Peyer's patch (tissue), 4 donors: Measurements from ENCODE around the gene PRKACB.

Experiments used
- CTCF ChIP-seq, 6 experiments: fragments of 450-650 bp in 4 of 6; fragments of 200-600 bp in 2 of 6; sonication (generic) in 1 of 6; IDR thresholded peaks; one replicate each; pipeline ENCODE4 v1.5.1; 2017 to 2019; ENCODE audit warnings: antibody characterized with exemption in 6 of 6, mild to moderate bottlenecking in 3 of 6, moderate library complexity in 1 of 6
- POLR2A ChIP-seq, 2 donors: fragments of 450-650 bp; IDR thresholded peaks; one replicate each; pipeline ENCODE4 v1.5.1; 2017; ENCODE audit warnings: antibody characterized with exemption in 2 of 2, mild to moderate bottlenecking in 2 of 2, moderate library complexity in 2 of 2

DNA sequence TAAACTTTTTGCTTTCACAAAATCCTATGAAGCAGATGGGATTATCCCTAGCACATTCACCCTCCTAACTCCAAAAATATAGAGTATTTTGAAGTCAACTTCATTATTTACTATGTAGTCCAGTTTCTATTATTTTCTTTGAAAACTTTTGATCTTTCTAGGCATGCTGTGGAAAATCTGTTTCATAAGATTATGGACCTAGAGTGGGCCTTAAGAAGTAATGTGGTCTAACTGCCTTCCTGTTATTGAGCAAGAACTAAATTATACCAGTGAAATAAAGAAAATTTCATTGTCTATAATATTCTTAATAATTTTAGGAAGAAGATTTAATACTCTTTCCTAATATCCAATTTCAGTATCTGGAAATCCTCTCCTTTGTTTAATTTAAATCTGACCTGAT, 58.1 kb downstream of the PRKACB start:
- TF ChIP-seq CTCF (IDR thresholded peaks at IDR 0.05) = no peak
- TF ChIP-seq POLR2A (IDR thresholded peaks at IDR 0.05) = no peak
